ENCODE data around the gene FHIT. TPM values are rescaled to one million over a fixed set of nuclear protein-coding genes. Genes with fewer than 3 reads are reported as not detected.

The FHIT gene
- total and polyA plus RNA-seq, 10 of the 15 experiments (the other 5 are each of a cell fraction or from before 2014, with no cell fraction given) = 4.2 to 14.9 (median 9.4) TPM

DNA sequence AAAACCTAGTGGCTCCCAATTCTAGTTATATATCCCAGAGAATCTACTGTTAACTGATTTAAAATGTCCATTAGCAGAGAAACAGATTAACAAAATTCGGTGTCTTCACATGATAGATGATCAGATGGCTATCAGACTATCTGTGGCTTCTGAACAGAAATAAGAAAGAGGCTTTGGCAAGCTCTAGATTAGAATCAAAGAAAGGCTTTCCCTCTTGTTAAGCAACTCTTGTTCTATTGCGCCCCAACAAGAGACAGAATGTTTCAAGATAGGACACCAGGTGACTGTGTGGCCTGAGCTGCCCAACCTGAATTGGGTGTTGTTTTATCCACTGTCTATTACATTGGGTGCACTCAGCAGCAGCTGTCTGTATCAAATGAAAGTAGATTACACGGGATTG is 483.7 kb downstream of the FHIT start:
- ChIA-PET POLR2A (no interaction called here), SMC1A (ENCODE audit: uncharacterized antibody, unreplicated experiment) (no interaction called here), CTCF (interaction anchor here (0.7 to 1.0 kb wide), 2 partner anchors 12 to 529 kb away, joined by 3 read pairs; no protein-coding TSS in a partner anchor), RAD21 (ENCODE audit: unreplicated experiment) (no interaction called here)
- Histone ChIP-seq H3K79me2 (ENCODE audit: control insufficient read depth, insufficient read depth, low read length) (no peaks in the 10 kb centered on the region), H2AFZ (ENCODE audit: control insufficient read depth, low read depth, low read length) (no peak overlapping the region), H3K4me1 (ENCODE audit: control insufficient read depth, insufficient read depth, low read length) (no peaks in the 10 kb centered on the region), H3K27me3 (replicated peaks in 1 of 2; ENCODE audit: control insufficient read depth in 2 of 2, insufficient read depth in 2 of 2, low read length in 1 of 2) (no peaks in the 10 kb centered on the region), H3K9ac (ENCODE audit: control insufficient read depth, insufficient read depth, low read length) (no peak overlapping the region), H3K27ac (ENCODE audit: control insufficient read depth, insufficient read depth) (no peak overlapping the region), H3K9me3 (replicated peaks; ENCODE audit: control insufficient read depth, insufficient read depth, low read length) (no peaks in the 10 kb centered on the region), H3K36me3 (ENCODE audit: control insufficient read depth in 2 of 2, insufficient read depth in 2 of 2, low read length in 1 of 2) (no peaks in the 10 kb centered on the region), H3K4me3 (no peak overlapping the region), H3K4me2 (ENCODE audit: control insufficient read depth, insufficient read depth) (no peak overlapping the region), H4K20me1 (ENCODE audit: control insufficient read depth, insufficient read depth) (no peaks in the 10 kb centered on the region)
- FAIRE-seq (no peak), ATAC-seq (no peak), DNase-seq (ENCODE audit: low read depth, low spot score) (no peak)
- intact Hi-C loops (cut with micrococcal nuclease; ENCODE audit: unreplicated experiment) (no loop called here), in situ Hi-C loops (cut with MboI) (no loop called here)
- BruUV-seq (replicated peaks) = no TSS peak
- 47% methylated on average over 3 of the region's 3 CpGs for WGBS (ENCODE audit: insufficient coverage, insufficient replicate concordance, low lambda C conversion rate, missing lambda C conversion rate)
- TF ChIP-seq, protein P1, sequence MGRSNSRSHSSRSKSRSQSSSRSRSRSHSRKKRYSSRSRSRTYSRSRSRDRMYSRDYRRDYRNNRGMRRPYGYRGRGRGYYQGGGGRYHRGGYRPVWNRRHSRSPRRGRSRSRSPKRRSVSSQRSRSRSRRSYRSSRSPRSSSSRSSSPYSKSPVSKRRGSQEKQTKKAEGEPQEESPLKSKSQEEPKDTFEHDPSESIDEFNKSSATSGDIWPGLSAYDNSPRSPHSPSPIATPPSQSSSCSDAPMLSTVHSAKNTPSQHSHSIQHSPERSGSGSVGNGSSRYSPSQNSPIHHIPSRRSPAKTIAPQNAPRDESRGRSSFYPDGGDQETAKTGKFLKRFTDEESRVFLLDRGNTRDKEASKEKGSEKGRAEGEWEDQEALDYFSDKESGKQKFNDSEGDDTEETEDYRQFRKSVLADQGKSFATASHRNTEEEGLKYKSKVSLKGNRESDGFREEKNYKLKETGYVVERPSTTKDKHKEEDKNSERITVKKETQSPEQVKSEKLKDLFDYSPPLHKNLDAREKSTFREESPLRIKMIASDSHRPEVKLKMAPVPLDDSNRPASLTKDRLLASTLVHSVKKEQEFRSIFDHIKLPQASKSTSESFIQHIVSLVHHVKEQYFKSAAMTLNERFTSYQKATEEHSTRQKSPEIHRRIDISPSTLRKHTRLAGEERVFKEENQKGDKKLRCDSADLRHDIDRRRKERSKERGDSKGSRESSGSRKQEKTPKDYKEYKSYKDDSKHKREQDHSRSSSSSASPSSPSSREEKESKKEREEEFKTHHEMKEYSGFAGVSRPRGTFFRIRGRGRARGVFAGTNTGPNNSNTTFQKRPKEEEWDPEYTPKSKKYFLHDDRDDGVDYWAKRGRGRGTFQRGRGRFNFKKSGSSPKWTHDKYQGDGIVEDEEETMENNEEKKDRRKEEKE (IDR thresholded peaks at IDR 0.05) = no peak
- TF ChIP-seq, protein P2, sequence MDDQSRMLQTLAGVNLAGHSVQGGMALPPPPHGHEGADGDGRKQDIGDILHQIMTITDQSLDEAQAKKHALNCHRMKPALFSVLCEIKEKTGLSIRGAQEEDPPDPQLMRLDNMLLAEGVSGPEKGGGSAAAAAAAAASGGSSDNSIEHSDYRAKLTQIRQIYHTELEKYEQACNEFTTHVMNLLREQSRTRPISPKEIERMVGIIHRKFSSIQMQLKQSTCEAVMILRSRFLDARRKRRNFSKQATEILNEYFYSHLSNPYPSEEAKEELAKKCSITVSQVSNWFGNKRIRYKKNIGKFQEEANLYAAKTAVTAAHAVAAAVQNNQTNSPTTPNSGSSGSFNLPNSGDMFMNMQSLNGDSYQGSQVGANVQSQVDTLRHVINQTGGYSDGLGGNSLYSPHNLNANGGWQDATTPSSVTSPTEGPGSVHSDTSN (IDR thresholded peaks at IDR 0.05; ENCODE audit: insufficient replicate concordance, low read depth, low read length) = no peak
- TF ChIP-seq FOXM1 (IDR thresholded peaks at IDR 0.05; ENCODE audit: low read depth, low read length) = no peak
- no peak for TF ChIP-seq SMAD1 (IDR thresholded peaks at IDR 0.05; ENCODE audit: low read depth, partially characterized antibody)
- no peak for TF ChIP-seq DPF2 (IDR thresholded peaks at IDR 0.05)
- TF ChIP-seq RFX5 (IDR thresholded peaks at IDR 0.05; ENCODE audit: low read depth, low read length) = no peak
- no peak for TF ChIP-seq ZBTB4 (CRISPR knock-in tag; IDR thresholded peaks at IDR 0.05)
- no peak for TF ChIP-seq SP1 (IDR thresholded peaks at IDR 0.05; ENCODE audit: low read depth, low read length)
- no peak for TF ChIP-seq MYB (IDR thresholded peaks at IDR 0.05; ENCODE audit: borderline replicate concordance, low read depth, low read length)
- no peak for TF ChIP-seq CBX5 (IDR thresholded peaks at IDR 0.05; ENCODE audit: low read depth)
- no peak for TF ChIP-seq ZZZ3 (IDR thresholded peaks at IDR 0.05; ENCODE audit: control insufficient read depth, insufficient read length, low read depth)
- TF ChIP-seq, protein P3, sequence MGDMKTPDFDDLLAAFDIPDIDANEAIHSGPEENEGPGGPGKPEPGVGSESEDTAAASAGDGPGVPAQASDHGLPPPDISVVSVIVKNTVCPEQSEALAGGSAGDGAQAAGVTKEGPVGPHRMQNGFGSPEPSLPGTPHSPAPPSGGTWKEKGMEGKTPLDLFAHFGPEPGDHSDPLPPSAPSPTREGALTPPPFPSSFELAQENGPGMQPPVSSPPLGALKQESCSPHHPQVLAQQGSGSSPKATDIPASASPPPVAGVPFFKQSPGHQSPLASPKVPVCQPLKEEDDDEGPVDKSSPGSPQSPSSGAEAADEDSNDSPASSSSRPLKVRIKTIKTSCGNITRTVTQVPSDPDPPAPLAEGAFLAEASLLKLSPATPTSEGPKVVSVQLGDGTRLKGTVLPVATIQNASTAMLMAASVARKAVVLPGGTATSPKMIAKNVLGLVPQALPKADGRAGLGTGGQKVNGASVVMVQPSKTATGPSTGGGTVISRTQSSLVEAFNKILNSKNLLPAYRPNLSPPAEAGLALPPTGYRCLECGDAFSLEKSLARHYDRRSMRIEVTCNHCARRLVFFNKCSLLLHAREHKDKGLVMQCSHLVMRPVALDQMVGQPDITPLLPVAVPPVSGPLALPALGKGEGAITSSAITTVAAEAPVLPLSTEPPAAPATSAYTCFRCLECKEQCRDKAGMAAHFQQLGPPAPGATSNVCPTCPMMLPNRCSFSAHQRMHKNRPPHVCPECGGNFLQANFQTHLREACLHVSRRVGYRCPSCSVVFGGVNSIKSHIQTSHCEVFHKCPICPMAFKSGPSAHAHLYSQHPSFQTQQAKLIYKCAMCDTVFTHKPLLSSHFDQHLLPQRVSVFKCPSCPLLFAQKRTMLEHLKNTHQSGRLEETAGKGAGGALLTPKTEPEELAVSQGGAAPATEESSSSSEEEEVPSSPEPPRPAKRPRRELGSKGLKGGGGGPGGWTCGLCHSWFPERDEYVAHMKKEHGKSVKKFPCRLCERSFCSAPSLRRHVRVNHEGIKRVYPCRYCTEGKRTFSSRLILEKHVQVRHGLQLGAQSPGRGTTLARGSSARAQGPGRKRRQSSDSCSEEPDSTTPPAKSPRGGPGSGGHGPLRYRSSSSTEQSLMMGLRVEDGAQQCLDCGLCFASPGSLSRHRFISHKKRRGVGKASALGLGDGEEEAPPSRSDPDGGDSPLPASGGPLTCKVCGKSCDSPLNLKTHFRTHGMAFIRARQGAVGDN (IDR thresholded peaks at IDR 0.05) = no peak
- TF ChIP-seq RB1 (IDR thresholded peaks at IDR 0.05; ENCODE audit: borderline replicate concordance) = no peak
